HG02981 (cell line): ENCODE results near the gene MTX1.

Experiments used
- ATAC-seq: cut with Tn5 transposase; IDR thresholded peaks from one replicate; pipeline ENCODE4 v1.9.1; 2021; ENCODE audit warnings: mild to moderate bottlenecking, moderate library complexity; ENCODE audit not compliant: unreplicated experiment

MTX1 gene

GRCh38 chr1:155255243-155256007, 46.9 kb downstream of the MTX1 start, which contains the start of gene ENTREP3:
Gene ENTREP3, minus strand, starts transcription at chr1:155255483. Its CDS starts 606 bp downstream, at chr1:155254877.
- ATAC-seq = peak; percentile 56

- ATAC-seq = no peak
Observed at GRCh38 chr1:155256058-155256852, 47.8 kb downstream of the MTX1 start.

GRCh38 chr1:155260276-155260675, 51.8 kb downstream of the MTX1 start:
- ATAC-seq = no peak

GRCh38 chr1:155261493-155261851, 53.0 kb downstream of the MTX1 start:
- ATAC-seq = no peak

- peak; percentile 94 for ATAC-seq
Observed at GRCh38 chr1:155261852-155262673, 53.6 kb downstream of the MTX1 start, which contains the start of gene SCAMP3. Gene SCAMP3, minus strand, starts transcription at chr1:155262360. Its CDS starts 209 bp downstream, at chr1:155262151.

- no peak for ATAC-seq
Observed at GRCh38 chr1:155263067-155263466, 54.6 kb downstream of the MTX1 start.
